GM21526 (cell line): ENCODE results near the gene SMURF2.
"Not testable (repeated sequence)": the region's sequence is repeated elsewhere in the genome, so short reads cannot be mapped to it uniquely, and the experiment has no call there.

Experiments
- ATAC-seq: cut with Tn5 transposase; IDR thresholded peaks from one replicate; pipeline ENCODE4 v1.9.1; 2021; ENCODE audit warnings: moderate library complexity; ENCODE audit not compliant: unreplicated experiment, low FRiP score

The SMURF2 gene

GRCh38 chr17:64599187-64599676, 62.9 kb downstream of the SMURF2 start:
- peak; percentile 88 for ATAC-seq

DNA sequence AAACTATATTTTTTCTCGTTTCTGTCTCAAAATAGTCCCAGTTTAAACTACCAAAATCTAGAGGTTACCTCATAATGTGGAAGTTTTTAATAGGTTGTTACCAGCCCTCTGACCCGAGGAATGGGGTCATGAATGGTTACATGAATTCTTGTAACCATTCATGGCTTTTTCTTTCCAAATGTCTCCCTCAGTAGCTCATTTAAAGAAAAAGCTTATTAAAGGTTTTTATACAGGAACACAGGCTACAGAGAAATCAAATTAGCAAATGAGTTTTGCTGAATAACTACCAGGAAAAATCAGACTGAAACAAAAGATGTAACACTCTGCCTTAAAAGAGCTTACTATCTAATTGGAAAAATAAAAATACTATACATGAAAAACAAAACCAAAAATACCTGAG, 63.4 kb downstream of the SMURF2 start:
- no peak for ATAC-seq

- no peak for ATAC-seq
Measured at GRCh38 chr17:64596988-64597387, 65.1 kb downstream of the SMURF2 start.

GRCh38 chr17:64596439-64596838, 65.7 kb downstream of the SMURF2 start:
- ATAC-seq: no peak

GRCh38 chr17:64591944-64592343, 70.2 kb downstream of the SMURF2 start:
- no peak for ATAC-seq

DNA sequence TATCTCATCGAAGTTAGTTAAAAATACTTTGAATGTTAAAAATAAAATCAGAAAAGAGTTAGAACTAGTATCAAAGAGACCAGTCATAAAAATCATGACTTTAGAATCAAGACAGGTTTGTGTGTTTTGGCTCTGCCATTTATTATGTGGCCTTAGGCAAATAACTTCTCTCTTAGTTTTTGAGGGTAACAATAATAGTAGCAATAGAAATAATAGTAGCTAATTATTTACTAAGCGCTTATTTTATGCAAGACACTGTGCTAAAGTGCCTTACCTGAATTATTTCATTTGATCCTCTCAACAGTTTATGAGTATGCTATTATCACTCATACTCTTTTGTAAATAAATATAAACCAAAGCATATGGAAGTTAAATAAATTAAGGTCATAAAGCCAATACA, 77.0 kb downstream of the SMURF2 start:
- no peak for ATAC-seq

DNA sequence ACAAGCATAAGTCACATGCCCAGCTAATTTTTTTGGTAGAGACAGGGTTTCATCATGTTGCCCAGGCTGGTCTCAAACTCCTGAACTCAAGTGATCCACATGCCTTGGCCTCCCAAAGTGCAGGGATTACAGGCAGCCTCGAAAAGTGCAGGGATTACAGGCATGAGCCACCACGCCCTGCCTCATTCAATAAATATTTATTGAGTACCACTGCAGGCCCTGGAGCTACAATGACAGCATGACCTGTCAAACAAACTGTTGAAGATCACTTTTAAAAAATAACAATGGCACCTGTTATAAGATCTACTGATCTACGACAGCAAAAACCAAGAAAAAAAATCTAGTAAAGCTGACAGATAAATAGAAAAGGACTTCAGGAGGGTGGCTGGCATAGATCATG, 79.1 kb downstream of the SMURF2 start:
- no peak for ATAC-seq

DNA sequence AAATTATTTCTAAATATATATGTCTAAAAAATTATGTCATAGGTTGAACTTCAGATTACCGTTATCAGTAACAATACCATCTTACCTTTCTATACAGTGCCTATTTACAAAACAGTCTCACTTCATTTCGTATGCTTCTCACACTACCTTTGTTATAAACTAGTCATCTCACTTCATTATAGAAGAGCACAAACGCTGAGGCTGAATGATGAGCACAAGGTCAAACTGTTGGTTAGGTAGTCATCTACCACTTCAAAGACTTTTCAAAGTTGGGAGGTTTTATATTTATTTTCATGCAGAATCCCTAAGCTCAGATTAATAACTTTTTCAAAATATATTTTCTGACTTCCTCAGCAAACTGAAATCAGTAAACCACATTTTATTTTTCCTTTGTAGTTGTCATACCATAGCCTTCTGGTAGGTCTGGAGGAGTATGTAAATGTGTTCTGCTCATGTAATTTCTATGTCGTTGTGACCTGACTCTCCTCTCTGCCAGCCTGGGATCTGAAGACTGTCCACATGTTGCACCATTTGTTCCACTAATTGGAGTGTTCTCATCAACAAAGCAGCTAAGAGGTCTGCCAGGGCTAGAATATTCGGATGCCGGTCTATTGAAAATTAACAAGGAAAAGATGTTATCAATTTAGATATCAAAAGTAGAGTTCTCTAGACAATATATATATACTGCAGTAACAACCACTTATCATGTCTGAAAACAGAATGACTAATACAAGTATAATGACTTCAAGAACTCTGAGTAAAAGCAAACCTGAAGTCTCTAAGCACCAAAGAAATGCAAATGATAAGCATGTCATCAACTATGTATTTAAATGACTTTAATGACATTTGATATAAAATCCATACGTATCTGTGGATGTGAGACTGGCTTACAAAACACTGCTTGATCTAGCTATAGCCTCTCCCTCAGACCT, 81.5 kb downstream of the SMURF2 start:
- ATAC-seq: no peak

GRCh38 chr17:64579917-64580316, 82.2 kb downstream of the SMURF2 start:
- ATAC-seq: no peak

DNA sequence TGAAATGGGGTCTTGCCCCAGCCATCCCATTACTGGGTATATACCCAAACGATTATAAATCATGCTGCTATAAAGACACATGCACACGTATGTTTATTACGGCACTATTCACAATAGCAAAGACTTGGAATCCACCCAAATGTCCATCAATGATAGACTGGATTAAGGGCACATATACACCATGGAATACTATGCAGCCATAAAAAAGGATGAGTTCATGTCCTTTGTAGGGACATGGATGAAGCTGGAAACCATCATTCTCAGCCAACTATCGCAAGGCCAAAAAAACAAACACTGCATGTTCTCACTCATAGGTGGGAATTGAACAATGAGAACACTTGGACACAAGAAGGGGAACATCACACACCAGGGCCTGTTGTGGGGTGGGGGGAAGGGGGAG, 85.1 kb downstream of the SMURF2 start:
- not testable (repeated sequence) for ATAC-seq

- ATAC-seq: no peak
Measured at GRCh38 chr17:64575431-64575830, 86.7 kb downstream of the SMURF2 start.

- no peak for ATAC-seq
Measured at GRCh38 chr17:64574646-64575045, 87.5 kb downstream of the SMURF2 start.

GRCh38 chr17:64573214-64573613, 88.9 kb downstream of the SMURF2 start:
- no peak for ATAC-seq

DNA sequence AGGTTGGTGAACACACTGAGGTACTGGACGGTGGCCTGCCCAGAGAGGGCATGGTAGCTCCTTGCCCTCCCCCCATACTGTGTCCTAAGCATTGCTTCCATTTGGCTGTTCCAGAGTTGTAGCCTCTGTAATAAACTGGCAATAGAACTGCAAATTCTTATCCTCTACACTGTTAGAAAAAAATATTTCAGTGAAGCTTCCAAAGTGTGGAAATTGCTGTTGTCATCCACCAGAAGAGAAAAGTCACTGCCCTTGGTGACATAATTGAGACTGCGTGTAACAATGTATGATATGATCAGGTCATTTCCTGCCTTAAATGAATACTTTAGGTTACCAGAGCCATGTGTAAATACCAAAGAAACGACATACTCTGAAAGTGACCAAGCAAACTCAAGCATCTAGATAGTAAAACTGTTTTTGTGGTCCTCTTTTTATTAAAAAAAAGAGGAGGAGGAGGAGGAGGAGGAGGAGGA, 89.4 kb downstream of the SMURF2 start:
- no peak for ATAC-seq

DNA sequence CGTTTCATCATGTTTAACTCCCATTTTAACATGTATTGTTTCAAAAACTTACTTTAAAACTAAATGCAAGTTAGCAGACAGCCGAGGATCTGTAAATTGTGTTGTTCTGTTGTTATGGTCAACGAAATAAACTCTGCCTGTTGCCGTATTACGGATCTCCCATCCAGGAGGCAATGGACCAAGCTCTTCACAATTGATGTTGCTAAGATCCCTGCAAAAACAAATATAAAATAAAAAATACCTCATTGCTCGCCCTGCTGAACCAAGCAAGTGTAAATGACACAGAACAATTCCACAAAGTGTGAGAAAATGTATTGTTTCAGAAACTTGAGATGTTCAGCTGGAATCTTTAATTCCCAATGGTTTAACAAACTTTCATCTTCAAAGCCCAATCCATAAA, 90.4 kb downstream of the SMURF2 start:
- no peak for ATAC-seq

- no peak for ATAC-seq
Measured at GRCh38 chr17:64565563-64565962, 96.5 kb downstream of the SMURF2 start.

DNA sequence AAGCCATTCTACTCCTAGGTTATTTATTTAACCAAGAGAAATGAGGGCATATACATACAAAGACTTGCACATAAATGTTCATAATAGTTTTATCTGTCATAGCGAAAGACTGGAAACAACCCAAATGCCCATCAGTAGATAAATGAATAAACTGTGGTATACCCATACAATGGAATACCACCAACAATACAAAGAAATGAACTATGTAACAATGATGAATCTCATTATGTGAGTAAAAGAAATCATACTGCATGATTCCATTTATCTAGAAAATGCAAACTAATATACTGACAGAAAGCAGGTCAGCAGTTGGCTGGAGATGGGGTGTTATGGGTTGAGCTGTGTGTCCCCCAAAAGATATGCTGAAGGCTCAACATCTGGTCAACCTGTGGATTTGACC, 98.0 kb downstream of the SMURF2 start:
- ATAC-seq: no peak

DNA sequence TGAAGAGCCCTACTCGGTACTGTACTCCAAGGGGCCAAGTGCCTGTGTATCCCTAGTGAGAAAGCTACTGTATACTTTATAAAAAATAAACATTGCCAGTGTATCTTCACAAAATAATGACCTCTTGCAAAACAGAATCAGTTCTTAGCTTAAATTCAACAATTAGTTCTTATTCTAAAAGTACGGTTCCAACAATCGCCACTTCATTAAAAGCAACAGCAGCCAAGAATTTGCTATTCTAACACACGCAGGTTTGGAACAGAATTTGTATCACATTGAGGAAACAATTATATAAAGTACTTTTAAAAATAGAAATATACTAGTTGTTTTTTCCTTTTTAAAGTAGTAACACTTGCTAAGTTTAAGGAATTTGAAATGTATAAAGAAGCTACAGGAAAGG, 106.8 kb downstream of the SMURF2 start:
- no peak for ATAC-seq

DNA sequence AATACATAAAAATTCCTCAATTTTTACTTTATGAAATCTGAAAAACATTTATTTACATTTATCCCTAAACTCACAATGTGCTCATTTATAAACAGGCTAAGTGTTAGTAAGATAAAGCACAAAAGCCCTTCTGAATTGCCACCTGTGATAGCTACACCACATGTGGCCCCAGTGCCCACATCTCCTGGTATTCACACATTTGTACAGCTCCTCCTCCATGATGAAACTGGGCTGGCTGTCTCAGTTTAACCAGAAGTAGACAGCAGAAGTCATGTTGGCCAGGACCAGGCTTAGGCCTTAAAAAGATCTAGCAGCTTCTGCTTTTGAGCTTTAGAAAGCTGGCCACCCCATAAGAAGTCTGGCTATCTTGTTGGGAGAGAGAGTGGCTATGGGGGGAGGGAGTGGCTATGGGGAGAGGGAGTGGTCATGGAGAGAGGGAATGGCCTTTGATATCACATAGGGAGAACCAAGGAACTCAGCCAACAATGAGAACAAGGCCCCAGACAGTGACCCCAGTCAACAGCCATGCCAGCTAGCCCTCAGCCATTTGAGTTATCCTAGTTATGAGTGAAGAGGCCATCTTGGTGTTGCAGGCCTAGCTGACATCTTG, 108.0 kb downstream of the SMURF2 start:
- ATAC-seq: no peak

- no peak for ATAC-seq
Measured at GRCh38 chr17:64551461-64551860, 110.6 kb downstream of the SMURF2 start.

GRCh38 chr17:64547319-64547718, 114.8 kb downstream of the SMURF2 start:
- no peak for ATAC-seq

GRCh38 chr17:64546716-64547115, 115.4 kb downstream of the SMURF2 start:
- no peak for ATAC-seq
